ENCODE data around the gene CCL20.

The CCL20 gene, protein sequence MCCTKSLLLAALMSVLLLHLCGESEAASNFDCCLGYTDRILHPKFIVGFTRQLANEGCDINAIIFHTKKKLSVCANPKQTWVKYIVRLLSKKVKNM

DNA sequence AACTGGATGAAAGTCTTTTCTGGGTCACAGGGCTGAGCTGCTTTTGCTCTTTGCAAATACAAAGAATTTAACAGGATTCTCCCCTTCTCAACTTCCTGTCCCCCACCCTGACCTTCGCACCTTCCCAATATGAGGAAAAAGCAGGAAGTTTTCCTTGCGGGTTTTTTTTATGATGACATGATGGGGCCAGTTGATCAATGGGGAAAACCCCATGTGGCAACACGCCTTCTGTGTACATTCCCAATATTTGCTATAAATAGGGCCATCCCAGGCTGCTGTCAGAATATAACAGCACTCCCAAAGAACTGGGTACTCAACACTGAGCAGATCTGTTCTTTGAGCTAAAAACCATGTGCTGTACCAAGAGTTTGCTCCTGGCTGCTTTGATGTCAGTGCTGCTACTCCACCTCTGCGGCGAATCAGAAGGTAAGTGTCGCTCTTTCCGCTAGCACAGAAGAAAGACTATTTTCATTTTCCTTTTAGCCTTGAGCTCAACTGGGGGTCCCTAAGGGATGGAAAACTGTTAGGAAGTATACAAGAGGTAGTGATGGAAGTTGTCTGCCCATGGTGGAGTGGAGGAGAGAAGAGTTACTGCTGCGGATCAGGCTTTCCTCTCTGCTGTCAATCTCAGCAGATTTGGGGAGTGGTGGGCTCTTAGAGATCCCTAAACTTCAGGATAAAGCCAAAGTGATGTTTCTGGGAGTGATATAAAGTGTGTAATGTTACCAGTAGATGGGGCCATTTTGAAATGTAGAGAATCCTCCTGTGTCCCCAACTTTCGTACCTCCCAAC is at the start of gene CCL20:
CCL20 (plus strand) TSS at position 281 of the 792 bp plus-strand sequence; CDS start at position 351, 70 bp downstream.
- H3K27me3 ChIP-seq (ENCODE audit: control insufficient read depth, low read length) = no peaks in the 10 kb centered on the region
- H3K4me3 ChIP-seq (ENCODE audit: low read length) = no peak within 1 kb of the TSS
- H3F3A ChIP-seq (ENCODE audit: control insufficient read depth, insufficient read depth) = no peaks in the 10 kb centered on the region
- H3K79me2 ChIP-seq (ENCODE audit: control insufficient read depth, low read length) = no peaks in the 10 kb centered on the region
- H3K9me3 ChIP-seq (ENCODE audit: control insufficient read depth, insufficient read depth, low read length) = no peaks in the 10 kb centered on the region
- no peaks in the 10 kb centered on the region for H4K20me1 ChIP-seq (ENCODE audit: control insufficient read depth, insufficient read depth, low read depth, low read length)
- H3K4me2 ChIP-seq (ENCODE audit: low read length) = no peak within 1 kb of the TSS
- no peaks in the 10 kb centered on the region for H3K4me1 ChIP-seq (ENCODE audit: control insufficient read depth, low read length)
- H3K9me2 ChIP-seq (replicated peaks; ENCODE audit: control insufficient read depth, low read length) = no peaks in the 10 kb centered on the region
- no peaks in the 10 kb centered on the region for H3K36me3 ChIP-seq (ENCODE audit: control insufficient read depth, low read length)
- TF ChIP-seq, protein P1, sequence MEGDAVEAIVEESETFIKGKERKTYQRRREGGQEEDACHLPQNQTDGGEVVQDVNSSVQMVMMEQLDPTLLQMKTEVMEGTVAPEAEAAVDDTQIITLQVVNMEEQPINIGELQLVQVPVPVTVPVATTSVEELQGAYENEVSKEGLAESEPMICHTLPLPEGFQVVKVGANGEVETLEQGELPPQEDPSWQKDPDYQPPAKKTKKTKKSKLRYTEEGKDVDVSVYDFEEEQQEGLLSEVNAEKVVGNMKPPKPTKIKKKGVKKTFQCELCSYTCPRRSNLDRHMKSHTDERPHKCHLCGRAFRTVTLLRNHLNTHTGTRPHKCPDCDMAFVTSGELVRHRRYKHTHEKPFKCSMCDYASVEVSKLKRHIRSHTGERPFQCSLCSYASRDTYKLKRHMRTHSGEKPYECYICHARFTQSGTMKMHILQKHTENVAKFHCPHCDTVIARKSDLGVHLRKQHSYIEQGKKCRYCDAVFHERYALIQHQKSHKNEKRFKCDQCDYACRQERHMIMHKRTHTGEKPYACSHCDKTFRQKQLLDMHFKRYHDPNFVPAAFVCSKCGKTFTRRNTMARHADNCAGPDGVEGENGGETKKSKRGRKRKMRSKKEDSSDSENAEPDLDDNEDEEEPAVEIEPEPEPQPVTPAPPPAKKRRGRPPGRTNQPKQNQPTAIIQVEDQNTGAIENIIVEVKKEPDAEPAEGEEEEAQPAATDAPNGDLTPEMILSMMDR (IDR thresholded peaks at IDR 0.05; ENCODE audit: low read depth, low read length, poor library complexity, severe bottlenecking) = no peak
- TF ChIP-seq EZH2phosphoT487 (IDR thresholded peaks at IDR 0.05; ENCODE audit: borderline replicate concordance, low read length) = no peak
- no peak within 1 kb of the TSS for H3K27ac ChIP-seq (ENCODE audit: low read depth, low read length)

DNA sequence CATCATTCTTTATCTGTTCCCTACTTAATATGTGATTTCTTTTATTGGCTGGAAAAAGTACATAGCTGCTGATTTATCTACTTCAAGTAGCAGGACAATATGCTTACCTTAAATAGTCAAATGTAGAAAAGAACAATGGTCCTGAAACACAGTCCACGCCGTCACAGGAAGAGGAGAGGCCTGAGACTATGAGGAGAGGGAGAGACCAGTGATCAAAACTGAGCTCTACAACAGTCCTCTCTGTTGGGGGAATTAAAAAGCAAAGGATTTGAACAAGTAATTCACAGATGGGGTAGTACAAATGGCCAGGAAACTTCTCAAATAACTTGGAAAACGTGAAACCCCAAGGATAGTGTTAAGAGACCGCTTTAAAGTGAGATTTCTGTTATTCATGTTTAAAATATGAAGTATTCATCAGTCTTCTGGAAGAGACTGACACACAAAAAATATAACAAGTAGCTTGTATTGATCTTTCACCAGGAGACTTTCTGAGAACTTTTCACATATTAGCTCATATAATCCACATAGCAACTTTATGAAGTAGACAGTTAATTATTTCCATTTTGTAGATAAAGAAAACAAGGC is 47.8 kb upstream of the CCL20 start:
- Histone ChIP-seq H3K9me2 (replicated peaks; ENCODE audit: control insufficient read depth, low read length) (no peaks in the 10 kb centered on the region), H3K4me2 (ENCODE audit: low read length) (no peak overlapping the region), H3K36me3 (ENCODE audit: control insufficient read depth, low read length) (no peaks in the 10 kb centered on the region), H3F3A (ENCODE audit: control insufficient read depth, insufficient read depth) (no peaks in the 10 kb centered on the region), H3K9me3 (ENCODE audit: control insufficient read depth, insufficient read depth, low read length) (no peaks in the 10 kb centered on the region), H3K79me2 (ENCODE audit: control insufficient read depth, low read length) (no peaks in the 10 kb centered on the region), H3K4me3 (ENCODE audit: low read length) (no peak overlapping the region), H4K20me1 (ENCODE audit: control insufficient read depth, insufficient read depth, low read depth, low read length) (no peaks in the 10 kb centered on the region), H3K27me3 (ENCODE audit: control insufficient read depth, low read length) (no peaks in the 10 kb centered on the region), H3K27ac (ENCODE audit: low read depth, low read length) (no peak overlapping the region), H3K4me1 (ENCODE audit: control insufficient read depth, low read length) (no peaks in the 10 kb centered on the region)
- no peak for TF ChIP-seq EZH2phosphoT487 (IDR thresholded peaks at IDR 0.05; ENCODE audit: borderline replicate concordance, low read length)
- TF ChIP-seq, protein P1 (IDR thresholded peaks at IDR 0.05; ENCODE audit: low read depth, low read length, poor library complexity, severe bottlenecking) = no peak

DNA sequence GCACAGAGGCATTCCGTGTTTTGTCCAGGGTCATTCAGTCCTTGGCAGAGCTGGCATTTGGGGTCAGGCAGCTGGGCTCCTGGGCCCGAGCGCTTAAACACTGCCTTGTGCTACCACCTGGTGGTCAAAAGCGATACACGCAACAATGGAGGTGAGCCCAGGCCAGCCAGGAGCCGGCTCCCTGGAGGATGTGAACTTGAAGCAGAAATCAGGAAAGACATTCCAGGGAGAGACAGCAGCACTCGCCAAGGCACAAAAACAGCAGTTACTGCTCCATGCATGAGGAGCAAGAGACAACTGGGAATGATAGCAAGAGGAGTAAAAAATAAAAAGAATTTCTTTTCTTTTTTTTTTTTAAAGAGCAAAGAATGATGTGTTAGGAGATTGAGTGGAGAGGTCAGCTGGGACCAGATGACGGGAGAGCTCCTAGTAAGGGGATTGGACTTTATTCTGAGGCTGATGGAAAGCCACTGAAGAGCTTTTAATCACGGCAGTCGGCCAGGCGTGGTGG is 47.2 kb upstream of the CCL20 start:
- TF ChIP-seq EZH2phosphoT487 (IDR thresholded peaks at IDR 0.05; ENCODE audit: borderline replicate concordance, low read length) = no peak
- TF ChIP-seq, protein P1 (IDR thresholded peaks at IDR 0.05; ENCODE audit: low read depth, low read length, poor library complexity, severe bottlenecking) = peak; percentile 84
- no peak overlapping the region for H3K27ac ChIP-seq (ENCODE audit: low read depth, low read length)
- no peaks in the 10 kb centered on the region for H3K9me2 ChIP-seq (replicated peaks; ENCODE audit: control insufficient read depth, low read length)
- H3K9me3 ChIP-seq (ENCODE audit: control insufficient read depth, insufficient read depth, low read length) = no peaks in the 10 kb centered on the region
- no peaks in the 10 kb centered on the region for H3K4me1 ChIP-seq (ENCODE audit: control insufficient read depth, low read length)
- H3F3A ChIP-seq (ENCODE audit: control insufficient read depth, insufficient read depth) = no peaks in the 10 kb centered on the region
- no peaks in the 10 kb centered on the region for H3K79me2 ChIP-seq (ENCODE audit: control insufficient read depth, low read length)
- H3K27me3 ChIP-seq (ENCODE audit: control insufficient read depth, low read length) = no peaks in the 10 kb centered on the region
- H4K20me1 ChIP-seq (ENCODE audit: control insufficient read depth, insufficient read depth, low read depth, low read length) = no peaks in the 10 kb centered on the region
- no peaks in the 10 kb centered on the region for H3K36me3 ChIP-seq (ENCODE audit: control insufficient read depth, low read length)
- H3K4me3 ChIP-seq (ENCODE audit: low read length) = no peak overlapping the region
- H3K4me2 ChIP-seq (ENCODE audit: low read length) = no peak overlapping the region

Measured in DOHH2 (cell line).